HG03175 (cell line): Measurements from ENCODE around the gene CPXM1.
"Not testable (repeated sequence)": the region's sequence is repeated elsewhere in the genome, so short reads cannot be mapped to it uniquely, and the experiment has no call there.

Experiments
- ATAC-seq: cut with Tn5 transposase; IDR thresholded peaks from one replicate; pipeline ENCODE4 v1.9.1; 2021; ENCODE audit warnings: mild to moderate bottlenecking, moderate library complexity; ENCODE audit not compliant: unreplicated experiment

CPXM1 gene

DNA sequence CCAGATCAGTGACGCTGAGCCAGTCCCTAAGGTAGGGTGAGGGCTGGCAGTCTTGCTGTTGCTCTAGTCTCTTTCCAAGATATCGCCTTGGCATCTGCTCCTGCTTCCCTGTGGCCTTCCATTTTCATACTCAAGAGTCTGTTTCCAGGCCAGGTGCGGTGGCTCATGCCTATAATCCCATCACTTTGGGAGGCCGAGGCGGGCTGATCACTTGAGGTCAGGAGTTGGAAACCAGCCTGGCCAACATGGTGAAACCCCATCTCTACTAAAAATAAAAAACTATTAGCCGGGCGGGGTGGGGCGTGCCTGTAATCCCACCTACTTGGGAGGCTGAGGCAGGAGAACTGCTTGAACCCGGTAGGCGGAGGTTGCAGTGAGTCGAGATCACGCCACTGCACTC, 30.3 kb downstream of the CPXM1 start:
- ATAC-seq, result not testable (repeated sequence)

DNA sequence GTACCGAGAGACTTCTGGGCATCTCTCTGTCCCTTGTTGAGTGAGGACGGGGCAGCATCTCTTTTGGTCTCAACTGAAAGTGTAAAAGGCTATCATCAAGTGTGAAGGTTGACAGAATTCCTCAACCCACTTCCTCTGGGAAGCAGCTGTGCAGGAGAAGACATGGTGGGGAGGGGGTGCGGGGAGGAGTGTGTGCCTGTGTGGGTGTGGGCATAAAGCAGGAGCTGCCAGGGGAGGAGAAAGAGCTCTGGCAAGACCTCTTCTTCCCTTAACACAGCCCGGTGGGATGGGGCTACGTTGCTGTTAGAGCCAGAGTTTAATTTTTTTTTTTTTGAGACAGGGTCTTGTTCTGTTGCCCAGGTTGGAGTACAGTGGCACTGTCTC, 31.8 kb downstream of the CPXM1 start:
- ATAC-seq, result no peak

DNA sequence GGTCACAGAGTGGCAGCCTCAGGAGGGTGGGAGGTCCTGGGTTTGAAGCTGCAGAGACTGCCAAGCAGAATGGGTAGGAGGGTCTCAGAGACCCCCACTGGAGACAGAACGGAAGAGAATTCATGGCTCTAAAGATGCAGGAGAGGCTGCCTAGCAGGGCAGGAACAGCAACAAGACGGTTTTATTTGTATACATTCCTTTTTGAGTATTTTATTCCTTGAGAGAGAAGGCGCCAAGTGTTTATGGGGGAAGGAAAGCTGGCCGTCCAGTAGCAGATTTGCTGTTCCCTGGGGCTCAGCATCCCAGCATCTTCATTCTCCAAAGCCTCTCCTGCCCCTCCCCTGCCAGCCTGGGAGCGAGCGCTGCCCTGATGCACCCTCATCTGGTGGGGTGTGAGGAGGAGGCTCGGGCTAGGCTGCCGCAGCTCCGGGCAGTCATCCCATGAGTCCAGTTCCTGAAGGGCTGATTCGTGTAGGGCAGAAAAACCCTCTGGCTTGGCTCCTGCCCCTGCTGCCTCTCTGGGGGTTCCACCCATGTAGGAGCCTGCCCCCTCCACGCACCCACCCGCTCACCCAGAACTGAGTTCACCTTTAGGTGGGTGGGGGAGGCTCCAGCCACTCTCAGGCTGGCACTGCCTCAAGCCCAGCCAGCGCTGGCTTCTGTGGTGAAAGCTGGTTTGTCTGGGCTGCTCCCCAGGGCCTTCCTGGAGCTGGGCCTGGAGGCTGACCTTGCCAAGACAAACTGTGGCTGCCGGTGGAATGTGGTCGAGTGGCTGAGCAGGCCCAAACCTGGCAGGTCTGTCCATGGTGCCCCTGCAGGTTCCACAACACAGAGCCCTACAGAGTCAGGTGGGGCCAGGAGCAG, 32.4 kb downstream of the CPXM1 start:
- no peak for ATAC-seq

DNA sequence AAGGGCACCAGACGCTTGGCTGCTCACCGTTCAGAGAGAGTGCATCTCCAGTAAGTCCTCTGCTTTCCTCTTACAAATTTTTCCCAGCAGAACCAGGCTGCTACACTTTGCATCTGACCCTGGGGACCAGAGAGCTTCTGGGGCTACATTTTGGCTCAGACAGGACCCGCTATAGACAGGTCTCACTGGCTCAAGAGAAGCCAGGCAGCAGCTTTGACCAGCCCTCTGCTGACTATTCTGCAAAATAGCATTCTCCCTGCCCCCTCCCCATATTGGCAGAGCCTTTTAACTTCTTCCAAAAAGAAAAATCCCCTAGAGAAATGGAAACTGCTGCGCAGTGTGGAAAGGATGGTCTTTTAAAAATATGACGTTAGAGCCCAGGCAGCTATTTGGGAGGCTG, 37.2 kb downstream of the CPXM1 start:
- ATAC-seq, result no peak

DNA sequence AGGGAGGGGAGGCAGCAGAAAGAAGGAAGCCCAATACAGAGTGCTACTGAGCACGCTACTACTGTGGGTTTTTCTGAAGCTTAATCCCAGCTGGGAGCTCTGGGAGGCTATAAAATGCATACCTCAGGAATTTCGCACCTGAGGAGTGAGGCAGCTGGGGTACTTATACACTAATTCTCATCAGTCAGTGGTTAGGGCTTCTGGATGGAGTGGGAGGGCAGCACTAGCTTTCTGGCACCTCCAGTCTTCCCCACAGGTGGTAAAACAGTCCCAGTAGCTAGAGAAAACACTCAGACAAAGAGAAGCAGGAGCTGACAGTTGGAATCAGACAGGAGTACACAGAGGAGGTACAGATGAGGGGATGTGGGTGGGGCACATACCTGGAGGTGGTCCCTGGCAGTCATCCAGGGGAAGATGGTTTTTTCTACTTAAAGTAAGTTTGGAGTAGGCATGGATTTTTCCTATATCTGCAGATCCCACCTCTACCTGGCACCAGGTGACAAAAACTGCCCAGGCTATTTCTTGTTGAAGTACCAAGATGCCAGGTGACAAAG, 37.8 kb downstream of the CPXM1 start:
- no peak for ATAC-seq

DNA sequence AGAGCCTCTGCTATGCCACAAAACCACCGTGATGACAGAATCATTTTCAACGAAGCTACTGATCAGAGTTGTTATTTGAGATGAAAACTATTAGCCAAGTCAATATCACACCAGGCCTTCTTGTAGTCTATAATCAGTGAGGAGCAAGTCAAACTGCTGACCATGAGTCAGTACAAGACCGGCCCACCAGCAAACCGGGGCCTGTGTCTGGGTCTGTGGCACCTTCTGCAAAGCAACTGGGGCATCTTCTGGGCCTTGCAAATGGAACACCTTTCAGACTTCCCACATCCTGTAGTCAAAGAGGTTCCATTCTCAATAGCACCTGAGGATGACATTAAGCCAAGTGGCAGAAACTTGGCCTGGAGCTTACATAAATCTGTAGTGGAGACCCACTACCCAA, 38.5 kb downstream of the CPXM1 start:
- ATAC-seq, result no peak

DNA sequence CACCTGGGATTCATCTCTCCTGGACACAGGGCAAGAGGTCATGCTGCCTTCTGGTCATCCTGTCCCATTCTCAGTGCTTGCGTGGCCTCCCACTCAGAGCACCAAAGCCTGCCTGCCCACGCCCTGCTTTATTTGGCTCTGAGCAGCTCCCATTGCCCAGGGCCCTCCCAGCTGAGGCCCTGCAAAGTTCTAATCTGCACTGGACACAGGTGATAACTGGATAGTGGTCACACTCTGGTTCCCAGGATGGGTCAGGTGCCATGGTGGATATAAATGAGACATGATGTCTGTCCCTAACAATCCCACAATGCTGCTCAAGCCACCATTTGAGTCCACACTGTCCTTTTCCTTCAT, 39.5 kb downstream of the CPXM1 start:
- no peak for ATAC-seq

DNA sequence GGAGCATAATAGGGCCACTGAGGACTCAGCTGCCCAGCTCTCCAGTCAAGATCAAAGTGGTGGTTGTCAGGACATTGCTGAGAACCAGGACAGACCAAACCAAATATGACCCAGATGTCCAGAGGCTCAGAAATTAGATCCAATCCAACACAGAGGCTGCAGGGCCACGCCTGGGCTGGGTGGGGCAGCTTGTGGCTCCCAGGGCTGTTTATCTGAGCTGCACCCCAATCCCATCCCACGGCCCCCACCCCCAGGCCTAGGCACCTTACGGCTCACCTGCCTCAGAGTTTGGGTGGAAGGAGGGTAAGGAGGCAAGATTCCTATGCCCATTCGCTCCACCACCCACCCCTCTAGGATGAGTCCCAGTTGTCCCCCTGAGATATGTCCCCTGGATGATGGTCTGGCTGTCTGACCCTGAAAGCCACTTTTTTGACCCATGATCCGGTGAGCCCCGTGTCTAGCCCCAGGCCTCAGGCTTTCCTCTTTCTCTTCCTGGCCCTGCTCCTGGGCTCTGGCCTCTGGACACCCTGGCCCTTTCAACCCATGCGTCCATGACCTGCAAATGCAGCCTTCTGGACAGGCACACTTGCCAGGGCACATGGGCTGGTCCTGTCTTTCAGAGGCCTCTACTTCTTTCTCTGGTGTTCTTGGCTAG, 40.0 kb downstream of the CPXM1 start:
- no peak for ATAC-seq

DNA sequence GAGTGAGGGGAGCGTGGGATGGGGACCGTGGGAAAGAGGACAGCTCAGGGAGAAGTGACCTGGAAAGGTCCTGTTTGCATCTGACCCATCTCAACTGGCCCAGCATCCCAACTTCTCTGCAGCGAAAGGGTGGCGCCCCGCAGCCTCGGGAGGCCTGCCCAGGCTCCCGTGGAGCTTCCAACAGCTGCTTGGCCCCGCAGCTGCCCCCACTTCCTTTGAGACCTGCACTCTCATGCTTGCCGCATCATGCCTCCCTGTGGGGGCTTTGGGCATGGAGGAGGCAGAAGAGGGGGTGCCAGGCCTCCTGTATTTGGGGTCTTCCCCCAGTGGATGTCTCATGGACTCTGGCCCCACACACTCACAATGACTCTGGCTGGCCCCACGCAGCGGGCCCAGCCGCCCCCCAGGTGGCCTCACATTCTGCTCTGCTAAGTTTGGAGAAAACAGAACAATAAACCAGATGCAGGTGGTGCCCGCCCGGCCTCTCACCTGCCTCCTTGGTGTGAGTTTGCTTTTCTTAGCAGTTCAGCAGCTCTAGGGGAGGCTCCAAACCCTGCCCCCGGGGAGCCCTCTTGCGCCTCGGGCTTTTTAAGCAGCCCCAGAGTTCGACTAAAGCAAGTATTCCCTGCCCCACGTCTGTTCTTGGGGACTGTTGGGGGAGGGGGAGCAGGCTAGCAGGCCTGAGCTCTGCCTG, 40.7 kb downstream of the CPXM1 start:
- ATAC-seq, result no peak

DNA sequence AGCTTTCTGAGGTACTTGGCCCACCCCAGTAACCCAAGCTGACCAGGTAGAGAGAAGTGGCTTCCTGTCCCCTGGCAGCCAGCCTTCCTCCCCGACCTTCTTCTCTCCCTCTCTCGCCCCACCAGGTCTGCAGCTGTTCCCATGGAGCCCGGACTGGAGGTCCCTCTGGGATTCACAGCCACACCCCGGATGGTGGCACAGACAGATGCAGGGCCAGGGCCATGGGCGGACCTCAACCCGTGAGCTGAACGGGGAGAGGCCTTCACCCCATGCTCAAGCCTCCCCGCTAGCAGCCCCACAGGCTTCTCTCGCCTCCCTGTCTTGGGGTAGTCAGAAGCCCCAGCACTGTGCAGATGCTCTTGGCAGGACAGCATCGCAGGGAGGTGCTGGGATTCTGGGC, 41.3 kb downstream of the CPXM1 start:
- ATAC-seq, result no peak

DNA sequence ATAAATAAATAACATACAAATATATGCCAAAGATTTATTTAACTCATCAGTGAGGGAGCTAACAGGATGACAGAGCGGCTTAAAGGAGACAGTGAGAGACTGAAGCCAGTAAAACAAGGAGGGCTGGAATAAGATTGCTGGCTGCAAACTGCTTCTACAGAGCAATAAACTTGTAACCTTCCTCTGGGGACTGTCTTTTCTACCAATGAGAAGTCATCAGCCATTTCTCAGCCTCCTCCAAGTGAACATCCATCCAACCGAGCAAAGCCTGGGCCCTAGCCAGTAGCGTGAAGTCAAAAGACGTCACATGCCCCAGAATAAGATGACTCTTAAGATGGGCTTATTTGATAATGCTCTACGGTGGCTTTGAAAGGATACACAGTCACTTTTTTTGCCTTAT, 42.5 kb downstream of the CPXM1 start:
- ATAC-seq, result no peak

DNA sequence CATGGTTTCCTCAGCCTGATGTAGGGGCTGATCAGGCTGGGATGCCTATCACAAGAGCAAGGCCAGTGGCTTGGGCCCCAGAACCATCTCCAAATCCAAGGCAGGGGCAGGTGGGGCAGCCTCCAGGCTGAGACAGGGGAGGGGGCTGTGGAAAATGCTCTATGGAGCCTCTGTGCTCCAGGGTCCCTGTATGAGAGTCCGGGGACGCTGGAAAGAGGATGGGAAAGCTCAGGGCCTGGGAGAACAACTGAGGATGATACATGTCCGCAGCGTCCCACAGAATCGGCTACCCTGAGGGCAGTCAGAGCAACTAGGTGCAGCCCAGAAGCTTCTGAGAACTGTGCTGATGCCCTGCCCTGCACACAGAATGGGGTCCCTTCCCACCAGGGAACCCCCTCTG, 43.4 kb downstream of the CPXM1 start:
- no peak for ATAC-seq

DNA sequence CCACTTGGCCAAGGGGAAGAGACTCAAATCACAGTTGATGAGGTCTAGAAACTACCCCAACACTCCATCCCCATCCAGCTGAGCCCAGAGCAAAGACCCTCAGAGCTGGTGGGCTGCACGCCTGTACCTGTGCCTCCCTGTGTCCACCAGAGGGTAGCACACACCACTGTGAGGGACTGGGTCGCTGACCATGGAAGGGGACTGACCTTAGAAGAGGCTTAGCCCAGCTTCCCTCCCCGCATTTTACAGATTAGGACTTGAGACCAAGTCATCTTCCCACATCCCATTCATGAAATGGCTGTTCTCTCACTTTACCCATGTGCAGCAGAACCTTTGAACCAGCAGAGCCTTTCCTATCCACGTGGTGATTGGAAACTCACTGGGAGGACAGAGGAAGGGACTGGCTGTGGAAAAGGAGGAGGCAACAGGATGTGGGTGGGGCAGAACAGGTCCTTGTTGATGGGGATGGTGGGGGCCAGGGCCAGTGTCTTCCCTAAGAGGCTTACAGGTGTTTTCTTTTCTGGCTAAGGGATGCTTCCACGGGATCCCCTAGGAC, 44.3 kb downstream of the CPXM1 start:
- ATAC-seq, result no peak

DNA sequence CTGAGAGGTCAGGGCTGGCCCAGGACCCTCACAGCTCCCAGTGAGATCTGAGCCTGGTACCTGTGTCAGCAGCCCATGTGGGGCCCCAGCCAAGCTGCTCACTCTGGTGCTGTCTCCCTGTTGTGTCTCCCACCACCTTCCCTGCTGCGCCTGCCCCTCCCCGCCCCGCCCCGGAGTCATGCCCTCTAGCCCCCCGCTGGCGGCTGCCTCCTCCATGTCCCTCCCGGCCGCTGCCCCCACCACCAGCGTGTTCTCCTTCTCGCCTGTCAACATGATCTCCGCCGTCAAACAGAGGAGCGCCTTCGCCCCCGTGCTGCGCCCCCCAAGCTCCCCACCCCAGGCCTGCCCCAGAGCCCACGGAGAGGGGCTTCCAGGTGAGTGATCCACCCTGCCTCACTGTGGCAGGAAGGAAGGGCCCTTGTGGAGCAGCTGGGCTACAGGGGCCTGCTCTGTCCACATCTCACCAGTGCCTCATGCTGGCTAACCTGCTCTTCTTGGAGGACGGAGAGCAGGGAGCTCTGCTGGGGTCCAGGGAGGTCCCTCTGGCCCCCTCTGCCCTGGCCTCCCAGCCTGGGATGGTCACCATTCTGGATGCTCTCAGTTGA, 44.9 kb downstream of the CPXM1 start:
- ATAC-seq, result no peak

DNA sequence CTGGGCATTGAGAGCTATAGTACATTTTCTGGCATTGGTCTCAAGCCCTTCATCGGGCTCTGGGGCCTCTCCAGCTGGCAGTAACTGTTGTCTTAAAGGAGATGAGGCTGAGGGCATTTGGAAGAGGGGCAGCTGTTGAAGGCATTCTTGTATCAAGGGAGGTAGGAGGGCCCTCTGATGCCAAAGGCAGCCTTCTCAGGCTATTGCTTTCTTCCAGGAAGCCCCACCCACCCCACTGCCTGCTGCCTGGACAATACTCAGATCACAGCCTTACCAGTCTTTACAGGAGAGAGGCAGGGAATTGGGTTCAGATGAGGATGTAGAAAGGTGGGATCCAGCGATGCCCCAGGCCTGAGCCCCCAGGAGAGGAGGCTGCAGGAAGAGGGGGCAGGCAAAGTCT, 46.0 kb downstream of the CPXM1 start:
- ATAC-seq, result no peak

DNA sequence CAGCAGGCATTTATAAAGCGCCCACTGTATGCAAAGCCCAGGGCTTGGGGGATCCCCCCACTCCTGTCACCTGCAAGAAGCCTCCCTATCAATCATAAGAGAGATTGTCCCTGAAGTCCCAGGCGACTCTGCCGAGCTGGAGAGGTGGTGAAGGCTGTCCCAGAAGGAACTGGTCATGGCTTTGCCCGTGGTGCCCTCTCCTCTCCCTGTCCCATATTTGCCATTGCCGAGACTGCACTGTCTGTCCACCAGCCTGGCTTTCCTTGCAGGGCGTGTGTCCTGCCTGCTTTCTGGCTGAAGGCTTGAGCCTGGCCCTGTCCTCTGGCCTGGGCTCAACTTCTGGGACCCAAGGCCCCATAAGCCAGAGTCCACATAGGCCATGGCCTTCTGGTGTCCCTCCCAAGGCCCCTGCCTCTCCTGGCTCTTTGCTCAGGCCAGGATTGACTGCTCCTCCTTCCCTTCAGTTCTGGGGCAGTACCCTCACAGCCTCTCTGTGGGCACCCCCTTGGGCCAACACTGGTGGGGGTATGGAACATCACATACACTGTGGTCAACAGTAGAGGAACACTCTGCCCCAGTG, 46.9 kb downstream of the CPXM1 start:
- ATAC-seq, result no peak

DNA sequence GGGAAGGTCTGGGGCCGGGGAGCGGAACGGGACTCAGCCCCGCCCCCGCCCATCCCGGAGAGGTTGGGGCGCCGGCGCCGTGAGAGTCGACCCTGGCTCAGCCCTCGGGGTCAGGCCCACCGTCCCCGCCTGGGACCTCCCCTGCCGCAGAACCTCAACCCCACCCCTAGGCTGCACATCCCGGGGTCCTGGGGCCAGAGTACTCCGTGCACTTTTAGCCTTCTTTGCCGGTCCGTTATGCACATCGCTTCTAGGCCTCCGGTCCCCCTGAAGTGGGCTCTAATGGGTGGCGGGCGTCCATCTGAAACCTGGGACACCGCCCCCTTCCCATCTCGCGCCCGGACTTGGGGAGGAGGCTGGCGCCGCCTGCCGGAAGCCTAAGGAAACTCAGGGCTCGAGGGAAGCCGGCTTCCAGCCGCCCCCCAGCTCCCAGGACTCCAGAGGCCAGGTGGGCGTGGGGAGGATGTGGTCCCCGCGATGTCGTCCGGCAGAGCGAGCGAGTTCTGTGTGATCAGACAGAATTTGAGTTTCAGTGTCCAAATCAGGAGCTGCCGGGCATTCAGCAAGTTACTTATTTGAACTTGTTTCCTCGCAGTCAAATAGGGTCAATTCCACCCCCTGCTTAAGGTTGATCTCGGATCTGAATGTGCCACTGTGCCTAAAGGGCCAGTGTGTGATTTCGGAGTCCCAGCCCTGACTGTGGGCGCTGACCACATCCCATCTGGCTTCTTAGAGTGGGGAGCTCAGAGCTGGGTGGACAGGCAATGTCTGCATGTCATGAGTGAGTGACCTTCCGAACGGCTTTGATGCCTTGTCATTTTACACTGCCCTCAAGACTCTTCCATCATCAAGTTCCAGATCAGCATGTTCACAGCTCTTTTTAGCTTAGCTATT, 47.6 kb downstream of the CPXM1 start:
- ATAC-seq, result no peak

DNA sequence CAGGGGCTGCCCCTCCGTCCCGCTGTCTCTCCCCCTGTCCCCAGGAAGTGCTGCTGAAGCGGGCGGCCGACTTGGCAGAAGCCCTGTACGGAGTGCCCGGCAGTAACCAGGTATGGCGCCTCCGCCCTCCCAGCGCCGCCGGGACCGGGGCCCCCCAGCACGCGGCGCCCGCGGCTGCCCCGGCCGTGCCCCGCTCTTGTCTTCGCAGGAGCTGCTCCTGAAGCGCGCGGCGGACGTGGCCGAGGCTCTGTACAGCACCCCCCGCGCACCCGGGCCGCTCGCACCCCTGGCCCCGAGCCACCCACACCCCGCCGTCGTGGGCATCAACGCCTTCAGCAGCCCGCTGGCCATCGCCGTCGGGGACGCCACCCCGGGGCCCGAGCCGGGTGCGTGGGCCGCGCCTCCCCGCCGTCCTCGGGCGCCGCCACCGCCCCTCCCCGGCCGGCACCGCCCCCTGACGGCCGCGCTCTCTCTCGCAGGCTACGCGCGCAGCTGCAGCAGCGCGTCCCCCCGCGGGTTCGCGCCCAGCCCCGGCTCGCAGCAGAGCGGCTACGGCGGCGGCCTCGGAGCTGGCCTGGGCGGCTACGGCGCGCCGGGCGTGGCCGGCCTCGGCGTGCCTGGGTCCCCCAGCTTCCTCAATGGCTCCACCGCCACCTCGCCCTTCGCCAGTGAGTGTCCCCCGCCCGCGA, 48.4 kb downstream of the CPXM1 start:
- no peak for ATAC-seq

DNA sequence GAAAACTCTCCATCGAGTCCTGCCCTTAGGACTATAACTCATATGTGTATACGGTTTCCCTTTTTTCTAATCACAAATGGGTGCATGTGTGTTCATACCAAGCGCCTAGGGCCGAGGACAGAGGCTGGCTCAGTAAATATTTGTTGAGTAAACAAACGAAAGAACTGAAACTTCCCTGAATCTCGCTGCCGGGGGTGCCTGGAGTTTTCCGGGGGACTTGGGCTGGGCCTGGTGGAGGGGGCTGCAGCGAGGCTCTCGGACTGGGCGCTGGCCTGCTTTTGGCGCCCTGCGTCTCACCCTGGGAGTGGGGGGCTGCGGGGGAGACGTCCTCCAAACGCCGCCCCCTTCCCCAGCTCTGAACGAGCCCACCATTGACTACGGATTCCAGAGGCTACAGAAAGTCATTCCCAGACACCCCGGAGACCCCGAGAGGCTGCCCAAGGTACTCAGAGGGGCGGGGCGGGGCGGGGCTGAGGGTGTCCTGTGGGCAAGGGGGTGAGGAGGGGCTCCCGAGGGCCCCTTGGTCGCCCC, 49.0 kb downstream of the CPXM1 start:
- ATAC-seq, result no peak
